Neutrophil (primary cell): Measurements from ENCODE around the gene PIP5K1B.
A peak's percentile ranks its signal among the peaks of the same experiment; 100 is the strongest.

ENCODE experiments used
- H3K27ac ChIP-seq: fragments of 200-600 bp; sonication (generic); 2 replicates; pipeline ENCODE4 v1.5.1; 2016; ENCODE audit warnings: mild to moderate bottlenecking, moderate library complexity
- H3K27me3 ChIP-seq: fragments of 200-600 bp; sonication (generic); 2 replicates; pipeline ENCODE4 v1.6.0; 2016; ENCODE audit warnings: mild to moderate bottlenecking
- H3K36me3 ChIP-seq: fragments of 200-600 bp; sonication (generic); 2 replicates; pipeline ENCODE4 v1.5.1; 2017
- H3K4me1 ChIP-seq, 2 experiments: fragments of 200-600 bp in 1 of 2; sonication (generic) in 1 of 2; 1 replicate in 1 of 2; 2 replicates in 1 of 2; pipeline versions ENCODE4 v1.5.1 to v1.6.1; 2013 to 2016; ENCODE audit warnings: low read depth in 1 of 2, low read length in 1 of 2, mild to moderate bottlenecking in 1 of 2, moderate library complexity in 1 of 2; ENCODE audit not compliant: control insufficient read depth in 1 of 2, insufficient read depth in 1 of 2
- H3K4me3 ChIP-seq, 2 experiments: fragments of 200-600 bp in 1 of 2; sonication (generic) in 1 of 2; 1 replicate in 1 of 2; 2 replicates in 1 of 2; pipeline ENCODE4 v1.5.1; 2013 to 2016; ENCODE audit warnings: low read depth in 1 of 2, low read length in 1 of 2, mild to moderate bottlenecking in 1 of 2, moderate library complexity in 1 of 2
- H3K9me3 ChIP-seq: fragments of 200-600 bp; sonication (generic); 2 replicates; pipeline ENCODE4 v1.5.1; 2016
- TF ChIP-seq, protein P1 (sequence below): fragments of 200-600 bp; sonication (generic); IDR thresholded peaks from 2 replicates; pipeline ENCODE4 v1.5.1; 2016; ENCODE audit warnings: antibody characterized with exemption

The PIP5K1B gene

DNA sequence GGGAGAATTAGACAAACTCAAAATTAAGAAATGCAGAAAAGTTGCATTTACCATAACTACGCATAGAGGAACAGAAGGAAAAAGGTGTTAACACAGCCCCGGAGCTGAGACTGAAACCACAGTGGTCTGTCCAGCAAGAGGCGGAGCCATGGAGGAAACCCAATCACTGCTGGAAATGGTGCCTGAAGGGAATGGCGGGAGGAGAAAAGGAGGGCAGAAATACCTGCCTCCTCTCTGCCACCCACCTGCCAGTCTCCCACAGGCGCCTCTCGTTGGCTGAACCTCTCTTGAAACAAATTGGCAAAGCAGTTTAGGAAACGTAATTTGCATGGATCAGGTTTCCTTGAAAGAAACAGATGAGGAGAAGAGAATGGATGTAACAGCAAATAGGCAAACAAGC lies 318.6 kb downstream of the PIP5K1B start:
- H3K27me3 ChIP-seq: no peaks in the 10 kb centered on the region
- no peaks in the 10 kb centered on the region for H3K36me3 ChIP-seq
- no peaks in the 10 kb centered on the region for H3K9me3 ChIP-seq
- H3K4me3 ChIP-seq: no peak overlapping the region
- TF ChIP-seq, protein P1, sequence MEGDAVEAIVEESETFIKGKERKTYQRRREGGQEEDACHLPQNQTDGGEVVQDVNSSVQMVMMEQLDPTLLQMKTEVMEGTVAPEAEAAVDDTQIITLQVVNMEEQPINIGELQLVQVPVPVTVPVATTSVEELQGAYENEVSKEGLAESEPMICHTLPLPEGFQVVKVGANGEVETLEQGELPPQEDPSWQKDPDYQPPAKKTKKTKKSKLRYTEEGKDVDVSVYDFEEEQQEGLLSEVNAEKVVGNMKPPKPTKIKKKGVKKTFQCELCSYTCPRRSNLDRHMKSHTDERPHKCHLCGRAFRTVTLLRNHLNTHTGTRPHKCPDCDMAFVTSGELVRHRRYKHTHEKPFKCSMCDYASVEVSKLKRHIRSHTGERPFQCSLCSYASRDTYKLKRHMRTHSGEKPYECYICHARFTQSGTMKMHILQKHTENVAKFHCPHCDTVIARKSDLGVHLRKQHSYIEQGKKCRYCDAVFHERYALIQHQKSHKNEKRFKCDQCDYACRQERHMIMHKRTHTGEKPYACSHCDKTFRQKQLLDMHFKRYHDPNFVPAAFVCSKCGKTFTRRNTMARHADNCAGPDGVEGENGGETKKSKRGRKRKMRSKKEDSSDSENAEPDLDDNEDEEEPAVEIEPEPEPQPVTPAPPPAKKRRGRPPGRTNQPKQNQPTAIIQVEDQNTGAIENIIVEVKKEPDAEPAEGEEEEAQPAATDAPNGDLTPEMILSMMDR: no peak
- H3K27ac ChIP-seq: no peak overlapping the region
- H3K4me1 ChIP-seq: peaks cover 11 to 12% of the 10 kb centered on the region in 2 experiments

DNA sequence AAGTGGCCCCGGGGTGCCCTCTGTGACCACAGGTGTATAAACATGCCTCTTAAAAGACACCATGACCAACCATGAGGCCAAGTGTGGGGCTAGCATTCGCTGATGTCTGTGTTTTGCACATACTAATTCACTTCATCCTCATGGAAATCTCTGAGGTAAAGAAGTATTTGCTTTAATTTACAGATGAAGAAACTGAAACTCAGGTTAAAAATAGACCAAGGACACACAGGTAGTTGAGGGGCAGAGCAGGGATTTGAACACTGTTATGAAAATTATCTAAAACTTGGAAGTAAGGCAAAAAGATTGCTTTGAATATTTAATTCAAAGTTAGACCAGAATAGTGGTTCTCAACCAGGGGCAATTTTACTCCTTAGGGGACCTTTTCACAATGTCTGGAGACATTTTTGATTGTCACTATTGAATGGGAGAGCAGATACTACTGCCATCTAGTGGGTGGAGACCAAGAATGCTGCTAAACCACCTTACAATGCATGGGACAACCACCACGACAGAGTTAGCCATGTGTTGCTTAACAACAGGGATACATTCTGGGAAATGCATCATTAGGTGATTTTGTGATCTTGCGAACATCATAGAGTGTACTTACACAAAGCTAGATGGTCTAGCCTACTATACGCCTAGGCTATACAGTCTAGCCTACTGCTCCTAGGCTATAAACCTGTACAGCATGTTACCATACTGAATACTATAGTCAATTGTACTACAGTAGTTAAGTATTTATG lies 322.5 kb downstream of the PIP5K1B start:
- no peaks in the 10 kb centered on the region for H3K9me3 ChIP-seq
- no peaks in the 10 kb centered on the region for H3K36me3 ChIP-seq
- no peaks in the 10 kb centered on the region for H3K27me3 ChIP-seq
- H3K4me3 ChIP-seq: no peak overlapping the region
- H3K4me1 ChIP-seq: peaks cover 41 to 48% of the 10 kb centered on the region in 2 experiments
- no peak overlapping the region for H3K27ac ChIP-seq
- TF ChIP-seq, protein P1: peak; percentile 36

DNA sequence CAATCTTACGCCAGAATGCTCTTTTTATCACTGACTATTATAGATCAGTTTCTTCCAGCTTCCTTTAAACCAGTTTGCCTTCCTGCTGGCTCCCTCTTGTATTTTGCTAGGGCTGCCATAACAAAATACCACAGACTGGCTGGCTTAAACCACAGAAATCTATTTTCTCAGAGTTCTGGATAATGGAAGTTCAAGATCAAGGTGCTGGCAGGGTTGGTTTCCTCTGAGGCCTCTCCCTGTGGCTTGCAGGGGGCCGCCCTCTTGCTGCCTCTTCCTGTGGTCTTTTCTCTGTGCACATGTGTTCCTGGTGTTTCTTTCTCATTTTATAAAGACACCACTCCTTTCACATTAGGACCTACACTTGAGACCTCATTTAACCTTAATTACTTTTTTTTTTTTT lies 323.7 kb downstream of the PIP5K1B start:
- no peaks in the 10 kb centered on the region for H3K36me3 ChIP-seq
- peaks cover 41 to 60% of the 10 kb centered on the region in 2 experiments for H3K4me1 ChIP-seq
- H3K27me3 ChIP-seq: no peaks in the 10 kb centered on the region
- no peak overlapping the region for H3K4me3 ChIP-seq
- no peaks in the 10 kb centered on the region for H3K9me3 ChIP-seq
- no peak overlapping the region for H3K27ac ChIP-seq
- TF ChIP-seq, protein P1: no peak

DNA sequence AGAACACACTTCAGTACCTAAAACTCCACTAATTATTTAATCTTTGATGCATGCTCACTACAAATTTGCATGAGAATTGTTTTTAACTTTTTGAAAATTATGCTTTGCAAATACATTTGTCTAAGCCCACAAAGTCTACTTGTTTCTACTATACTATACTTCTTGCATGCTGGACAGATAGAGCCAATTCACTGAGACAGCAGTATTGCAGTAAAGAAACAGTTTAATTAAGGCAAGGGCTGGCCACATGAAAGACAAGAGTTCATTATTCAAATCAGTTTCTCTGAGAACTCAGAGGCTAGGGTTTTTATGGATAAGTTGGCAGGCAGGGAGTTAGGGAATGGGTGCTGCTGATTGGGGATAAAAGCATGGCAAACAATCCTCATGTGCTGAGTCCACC lies 324.5 kb downstream of the PIP5K1B start:
- Histone ChIP-seq H3K4me3 (no peak overlapping the region), H3K4me1 (peaks cover 41 to 66% of the 10 kb centered on the region in 2 experiments), H3K36me3 (no peaks in the 10 kb centered on the region), H3K9me3 (no peaks in the 10 kb centered on the region), H3K27ac (peak overlapping the region; percentile 73), H3K27me3 (no peaks in the 10 kb centered on the region)
- TF ChIP-seq, protein P1: no peak

DNA sequence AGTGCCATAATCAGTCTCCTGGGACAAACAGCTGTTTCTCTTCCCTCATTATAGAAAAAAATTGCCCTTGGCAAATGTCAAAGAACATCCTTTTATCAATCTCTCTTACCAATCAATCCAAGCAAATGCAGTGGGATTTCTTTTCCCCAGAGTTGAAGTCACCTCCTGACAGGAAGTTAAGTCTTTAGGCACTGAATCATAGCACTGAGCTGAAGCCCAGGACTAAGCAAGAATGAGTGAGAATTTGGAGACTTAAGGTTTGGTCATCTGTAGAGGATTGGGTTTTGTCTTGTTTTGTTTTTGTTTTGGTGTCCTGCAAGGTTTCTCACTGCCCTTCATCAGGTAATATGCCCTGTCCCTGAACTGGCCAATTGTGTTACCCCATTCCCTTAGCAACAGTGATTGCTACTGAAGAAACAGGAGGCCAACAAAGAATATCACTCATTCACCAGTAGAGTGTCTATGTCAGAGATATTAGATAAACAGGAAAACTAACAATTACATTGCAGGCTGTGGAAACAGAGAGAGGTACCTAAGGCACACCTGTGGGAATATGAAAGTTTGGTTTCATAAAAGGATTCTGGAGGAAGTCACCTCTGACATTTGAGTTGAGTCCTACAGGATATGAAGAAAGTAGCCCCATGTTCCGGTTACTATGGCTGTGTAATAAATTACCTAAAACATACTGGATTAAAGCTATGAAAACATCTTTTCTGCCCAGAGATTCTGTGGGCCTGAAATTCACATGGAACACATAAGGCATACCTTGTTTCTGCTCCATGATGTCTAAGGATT lies 326.0 kb downstream of the PIP5K1B start:
- peaks cover 48 to 72% of the 10 kb centered on the region in 2 experiments for H3K4me1 ChIP-seq
- no peak overlapping the region for H3K4me3 ChIP-seq
- peak overlapping the region; percentile 73 for H3K27ac ChIP-seq
- no peaks in the 10 kb centered on the region for H3K9me3 ChIP-seq
- H3K27me3 ChIP-seq: no peaks in the 10 kb centered on the region
- H3K36me3 ChIP-seq: no peaks in the 10 kb centered on the region
- TF ChIP-seq, protein P1: no peak
